ENCODE data around the gene INTS11.

- TF ChIP-seq CTCF (conservative IDR thresholded peaks at IDR 0.05; ENCODE audit: low read depth in 2 of 2) (no peak), ZNF114 (CRISPR knock-in tag; IDR thresholded peaks at IDR 0.05) (no peak), CREB1 (CRISPR knock-in tag; IDR thresholded peaks at IDR 0.05; ENCODE audit: low read depth) (no peak), EZH2 (IDR thresholded peaks at IDR 0.05; ENCODE audit: low read depth, unreplicated experiment) (no peak), POLR2AphosphoS5 (IDR thresholded peaks at IDR 0.05; ENCODE audit: low read depth) (no peak), EZH2phosphoT487 (IDR thresholded peaks at IDR 0.05; ENCODE audit: unreplicated experiment) (no peak), JUNB (IDR thresholded peaks at IDR 0.05; ENCODE audit: unreplicated experiment) (no peak), NANOG (IDR thresholded peaks at IDR 0.05; ENCODE audit: borderline replicate concordance) (no peak), STAT1 (IDR thresholded peaks at IDR 0.05; ENCODE audit: unreplicated experiment) (no peak), ZNF331 (CRISPR knock-in tag; IDR thresholded peaks at IDR 0.05; ENCODE audit: low read depth) (no peak)
- TF ChIP-seq, protein P1, sequence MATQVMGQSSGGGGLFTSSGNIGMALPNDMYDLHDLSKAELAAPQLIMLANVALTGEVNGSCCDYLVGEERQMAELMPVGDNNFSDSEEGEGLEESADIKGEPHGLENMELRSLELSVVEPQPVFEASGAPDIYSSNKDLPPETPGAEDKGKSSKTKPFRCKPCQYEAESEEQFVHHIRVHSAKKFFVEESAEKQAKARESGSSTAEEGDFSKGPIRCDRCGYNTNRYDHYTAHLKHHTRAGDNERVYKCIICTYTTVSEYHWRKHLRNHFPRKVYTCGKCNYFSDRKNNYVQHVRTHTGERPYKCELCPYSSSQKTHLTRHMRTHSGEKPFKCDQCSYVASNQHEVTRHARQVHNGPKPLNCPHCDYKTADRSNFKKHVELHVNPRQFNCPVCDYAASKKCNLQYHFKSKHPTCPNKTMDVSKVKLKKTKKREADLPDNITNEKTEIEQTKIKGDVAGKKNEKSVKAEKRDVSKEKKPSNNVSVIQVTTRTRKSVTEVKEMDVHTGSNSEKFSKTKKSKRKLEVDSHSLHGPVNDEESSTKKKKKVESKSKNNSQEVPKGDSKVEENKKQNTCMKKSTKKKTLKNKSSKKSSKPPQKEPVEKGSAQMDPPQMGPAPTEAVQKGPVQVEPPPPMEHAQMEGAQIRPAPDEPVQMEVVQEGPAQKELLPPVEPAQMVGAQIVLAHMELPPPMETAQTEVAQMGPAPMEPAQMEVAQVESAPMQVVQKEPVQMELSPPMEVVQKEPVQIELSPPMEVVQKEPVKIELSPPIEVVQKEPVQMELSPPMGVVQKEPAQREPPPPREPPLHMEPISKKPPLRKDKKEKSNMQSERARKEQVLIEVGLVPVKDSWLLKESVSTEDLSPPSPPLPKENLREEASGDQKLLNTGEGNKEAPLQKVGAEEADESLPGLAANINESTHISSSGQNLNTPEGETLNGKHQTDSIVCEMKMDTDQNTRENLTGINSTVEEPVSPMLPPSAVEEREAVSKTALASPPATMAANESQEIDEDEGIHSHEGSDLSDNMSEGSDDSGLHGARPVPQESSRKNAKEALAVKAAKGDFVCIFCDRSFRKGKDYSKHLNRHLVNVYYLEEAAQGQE (IDR thresholded peaks at IDR 0.05; ENCODE audit: unreplicated experiment): no peak
- TF ChIP-seq, protein P2, sequence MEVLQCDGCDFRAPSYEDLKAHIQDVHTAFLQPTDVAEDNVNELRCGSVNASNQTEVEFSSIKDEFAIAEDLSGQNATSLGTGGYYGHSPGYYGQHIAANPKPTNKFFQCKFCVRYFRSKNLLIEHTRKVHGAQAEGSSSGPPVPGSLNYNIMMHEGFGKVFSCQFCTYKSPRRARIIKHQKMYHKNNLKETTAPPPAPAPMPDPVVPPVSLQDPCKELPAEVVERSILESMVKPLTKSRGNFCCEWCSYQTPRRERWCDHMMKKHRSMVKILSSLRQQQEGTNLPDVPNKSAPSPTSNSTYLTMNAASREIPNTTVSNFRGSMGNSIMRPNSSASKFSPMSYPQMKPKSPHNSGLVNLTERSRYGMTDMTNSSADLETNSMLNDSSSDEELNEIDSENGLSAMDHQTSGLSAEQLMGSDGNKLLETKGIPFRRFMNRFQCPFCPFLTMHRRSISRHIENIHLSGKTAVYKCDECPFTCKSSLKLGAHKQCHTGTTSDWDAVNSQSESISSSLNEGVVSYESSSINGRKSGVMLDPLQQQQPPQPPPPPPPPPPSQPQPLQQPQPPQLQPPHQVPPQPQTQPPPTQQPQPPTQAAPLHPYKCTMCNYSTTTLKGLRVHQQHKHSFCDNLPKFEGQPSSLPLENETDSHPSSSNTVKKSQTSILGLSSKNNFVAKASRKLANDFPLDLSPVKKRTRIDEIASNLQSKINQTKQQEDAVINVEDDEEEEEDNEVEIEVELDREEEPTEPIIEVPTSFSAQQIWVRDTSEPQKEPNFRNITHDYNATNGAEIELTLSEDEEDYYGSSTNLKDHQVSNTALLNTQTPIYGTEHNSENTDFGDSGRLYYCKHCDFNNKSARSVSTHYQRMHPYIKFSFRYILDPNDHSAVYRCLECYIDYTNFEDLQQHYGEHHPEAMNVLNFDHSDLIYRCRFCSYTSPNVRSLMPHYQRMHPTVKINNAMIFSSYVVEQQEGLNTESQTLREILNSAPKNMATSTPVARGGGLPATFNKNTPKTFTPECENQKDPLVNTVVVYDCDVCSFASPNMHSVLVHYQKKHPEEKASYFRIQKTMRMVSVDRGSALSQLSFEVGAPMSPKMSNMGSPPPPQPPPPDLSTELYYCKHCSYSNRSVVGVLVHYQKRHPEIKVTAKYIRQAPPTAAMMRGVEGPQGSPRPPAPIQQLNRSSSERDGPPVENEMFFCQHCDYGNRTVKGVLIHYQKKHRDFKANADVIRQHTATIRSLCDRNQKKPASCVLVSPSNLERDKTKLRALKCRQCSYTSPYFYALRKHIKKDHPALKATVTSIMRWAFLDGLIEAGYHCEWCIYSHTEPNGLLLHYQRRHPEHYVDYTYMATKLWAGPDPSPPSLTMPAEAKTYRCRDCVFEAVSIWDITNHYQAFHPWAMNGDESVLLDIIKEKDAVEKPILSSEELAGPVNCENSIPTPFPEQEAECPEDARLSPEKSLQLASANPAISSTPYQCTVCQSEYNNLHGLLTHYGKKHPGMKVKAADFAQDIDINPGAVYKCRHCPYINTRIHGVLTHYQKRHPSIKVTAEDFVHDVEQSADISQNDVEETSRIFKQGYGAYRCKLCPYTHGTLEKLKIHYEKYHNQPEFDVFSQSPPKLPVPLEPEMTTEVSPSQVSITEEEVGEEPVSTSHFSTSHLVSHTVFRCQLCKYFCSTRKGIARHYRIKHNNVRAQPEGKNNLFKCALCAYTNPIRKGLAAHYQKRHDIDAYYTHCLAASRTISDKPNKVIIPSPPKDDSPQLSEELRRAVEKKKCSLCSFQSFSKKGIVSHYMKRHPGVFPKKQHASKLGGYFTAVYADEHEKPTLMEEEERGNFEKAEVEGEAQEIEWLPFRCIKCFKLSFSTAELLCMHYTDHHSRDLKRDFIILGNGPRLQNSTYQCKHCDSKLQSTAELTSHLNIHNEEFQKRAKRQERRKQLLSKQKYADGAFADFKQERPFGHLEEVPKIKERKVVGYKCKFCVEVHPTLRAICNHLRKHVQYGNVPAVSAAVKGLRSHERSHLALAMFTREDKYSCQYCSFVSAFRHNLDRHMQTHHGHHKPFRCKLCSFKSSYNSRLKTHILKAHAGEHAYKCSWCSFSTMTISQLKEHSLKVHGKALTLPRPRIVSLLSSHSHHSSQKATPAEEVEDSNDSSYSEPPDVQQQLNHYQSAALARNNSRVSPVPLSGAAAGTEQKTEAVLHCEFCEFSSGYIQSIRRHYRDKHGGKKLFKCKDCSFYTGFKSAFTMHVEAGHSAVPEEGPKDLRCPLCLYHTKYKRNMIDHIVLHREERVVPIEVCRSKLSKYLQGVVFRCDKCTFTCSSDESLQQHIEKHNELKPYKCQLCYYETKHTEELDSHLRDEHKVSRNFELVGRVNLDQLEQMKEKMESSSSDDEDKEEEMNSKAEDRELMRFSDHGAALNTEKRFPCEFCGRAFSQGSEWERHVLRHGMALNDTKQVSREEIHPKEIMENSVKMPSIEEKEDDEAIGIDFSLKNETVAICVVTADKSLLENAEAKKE (CRISPR knock-in tag; IDR thresholded peaks at IDR 0.05): no peak
- TF ChIP-seq, protein P3, sequence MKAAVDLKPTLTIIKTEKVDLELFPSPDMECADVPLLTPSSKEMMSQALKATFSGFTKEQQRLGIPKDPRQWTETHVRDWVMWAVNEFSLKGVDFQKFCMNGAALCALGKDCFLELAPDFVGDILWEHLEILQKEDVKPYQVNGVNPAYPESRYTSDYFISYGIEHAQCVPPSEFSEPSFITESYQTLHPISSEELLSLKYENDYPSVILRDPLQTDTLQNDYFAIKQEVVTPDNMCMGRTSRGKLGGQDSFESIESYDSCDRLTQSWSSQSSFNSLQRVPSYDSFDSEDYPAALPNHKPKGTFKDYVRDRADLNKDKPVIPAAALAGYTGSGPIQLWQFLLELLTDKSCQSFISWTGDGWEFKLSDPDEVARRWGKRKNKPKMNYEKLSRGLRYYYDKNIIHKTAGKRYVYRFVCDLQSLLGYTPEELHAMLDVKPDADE (IDR thresholded peaks at IDR 0.05): no peak
Observed at GRCh38 chr1:1328254-1328653, 3.8 kb upstream of the INTS11 start.

Measured in GM23338 (cell line).